G401.6 (cell line): Measurements from ENCODE around the gene GBA3.

ENCODE experiments used
- FAIRE-seq: peaks from 2 replicates; lab custom pipeline; 2012; peaks lifted over from hg19 to GRCh38; lab: Jason Lieb, UNC

Gene GBA3

DNA sequence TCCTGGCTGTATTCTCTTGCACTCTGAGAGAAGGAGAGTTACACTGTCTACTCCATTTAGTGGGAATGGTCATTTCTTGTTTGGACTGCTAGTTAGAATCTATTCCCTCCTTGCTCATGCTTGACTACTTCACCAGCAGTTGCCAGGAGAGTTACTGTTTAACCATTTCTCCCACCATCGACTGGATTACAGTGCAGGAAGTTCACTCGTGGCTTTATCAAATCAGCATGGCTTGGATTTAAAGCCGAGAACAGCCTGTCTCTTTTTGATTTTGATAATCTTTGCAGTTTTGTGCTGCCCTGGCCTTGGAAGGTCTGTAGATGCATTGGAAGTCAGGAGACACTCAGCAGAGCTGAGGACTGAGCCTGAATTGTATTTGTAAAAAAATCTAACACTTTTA is 3.2 kb downstream of the GBA3 start:
- no peak for FAIRE-seq

DNA sequence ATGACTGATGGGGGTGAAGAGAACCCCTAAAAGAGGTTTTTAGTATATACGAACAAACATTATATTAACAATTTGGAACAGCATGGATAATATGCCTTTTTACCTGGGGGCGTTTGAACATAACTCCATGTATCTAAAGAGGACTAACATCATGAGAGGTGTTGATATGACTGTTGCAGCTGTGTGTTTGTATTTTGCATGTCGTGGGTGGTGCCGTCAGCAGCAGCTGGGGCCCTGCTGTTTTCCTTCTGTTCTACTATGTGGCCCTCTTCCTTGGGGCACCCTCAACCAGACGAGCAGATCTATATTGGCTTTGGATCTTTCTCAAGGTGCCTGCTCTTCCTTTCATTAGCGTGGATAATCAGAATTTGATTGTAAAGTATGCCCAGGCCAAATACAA is 11.2 kb downstream of the GBA3 start:
- FAIRE-seq: no peak

DNA sequence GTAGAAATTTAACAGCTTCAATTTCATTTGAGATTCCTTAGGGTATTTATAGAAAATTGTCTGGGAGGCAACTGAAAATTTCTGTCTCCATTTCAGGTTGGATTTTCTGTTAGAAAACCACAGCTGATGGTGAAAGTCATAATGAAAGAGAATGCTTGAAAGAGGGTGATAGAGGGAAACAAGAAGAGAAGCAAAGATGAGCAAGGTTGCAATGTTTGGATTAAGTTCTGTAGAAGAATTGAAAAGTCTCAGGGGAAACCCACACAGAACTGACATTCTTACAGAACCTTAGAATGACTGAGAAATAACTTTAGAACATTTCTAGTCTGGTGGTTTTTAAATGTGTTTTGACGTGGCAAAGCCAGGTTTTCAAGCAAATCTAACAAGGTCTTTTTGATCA is 14.7 kb downstream of the GBA3 start:
- FAIRE-seq: no peak

DNA sequence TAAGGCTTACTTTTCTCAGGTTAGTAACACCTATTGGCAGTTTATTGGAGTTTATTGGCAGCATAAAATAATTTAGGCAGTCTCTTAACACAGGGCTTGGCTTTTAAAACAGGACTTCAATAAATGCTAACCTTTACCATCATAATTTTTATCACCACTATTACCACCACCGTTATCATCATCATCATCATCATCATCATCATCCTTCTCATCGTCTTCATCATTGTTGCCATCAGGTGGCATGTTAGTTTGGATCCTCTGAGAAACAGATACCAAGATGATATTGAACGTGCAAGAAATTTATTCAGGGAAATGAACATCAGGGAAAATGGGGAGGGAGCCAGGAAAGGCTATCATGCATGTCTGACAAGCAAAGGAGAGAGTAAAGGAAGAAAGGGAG is 16.2 kb downstream of the GBA3 start:
- no peak for FAIRE-seq

DNA sequence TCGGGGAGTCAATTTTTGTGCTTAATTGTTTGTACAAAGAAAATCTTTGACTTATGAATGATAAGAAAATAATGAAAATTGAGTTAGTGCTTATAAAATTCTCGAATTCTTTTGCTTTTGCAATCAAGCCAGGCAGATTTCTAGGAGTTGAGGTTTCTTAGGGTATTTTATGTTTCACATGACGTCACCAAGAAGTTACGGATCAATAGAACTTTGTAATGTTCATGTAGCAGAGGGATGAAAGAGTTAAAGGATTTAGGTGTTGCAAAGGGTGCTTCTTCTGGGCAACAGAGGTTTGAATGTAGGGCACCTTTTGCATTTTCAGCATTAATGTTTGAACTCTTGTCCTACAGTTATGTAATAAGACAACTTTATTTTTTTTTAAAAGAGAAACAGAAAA is 19.4 kb downstream of the GBA3 start:
- no peak for FAIRE-seq

DNA sequence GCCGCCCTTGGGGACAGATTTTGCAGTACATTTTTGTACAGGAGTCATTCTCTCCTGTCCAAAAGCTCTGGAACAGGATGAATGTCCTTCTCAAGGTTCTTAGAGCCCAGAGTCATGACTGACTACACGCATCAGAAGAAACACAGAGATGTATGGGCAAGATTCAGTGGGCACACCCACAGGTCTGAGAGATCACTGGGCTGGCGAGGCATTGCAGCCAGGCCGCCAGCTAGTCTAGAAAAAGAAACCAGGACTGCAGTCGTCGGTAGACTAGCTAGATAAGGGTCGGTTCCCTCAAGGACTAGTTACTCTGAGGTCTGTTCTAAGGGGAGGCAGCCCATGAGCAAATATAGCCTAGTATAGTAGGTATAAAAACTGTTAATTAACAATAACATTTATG is 19.8 kb downstream of the GBA3 start:
- FAIRE-seq: no peak

DNA sequence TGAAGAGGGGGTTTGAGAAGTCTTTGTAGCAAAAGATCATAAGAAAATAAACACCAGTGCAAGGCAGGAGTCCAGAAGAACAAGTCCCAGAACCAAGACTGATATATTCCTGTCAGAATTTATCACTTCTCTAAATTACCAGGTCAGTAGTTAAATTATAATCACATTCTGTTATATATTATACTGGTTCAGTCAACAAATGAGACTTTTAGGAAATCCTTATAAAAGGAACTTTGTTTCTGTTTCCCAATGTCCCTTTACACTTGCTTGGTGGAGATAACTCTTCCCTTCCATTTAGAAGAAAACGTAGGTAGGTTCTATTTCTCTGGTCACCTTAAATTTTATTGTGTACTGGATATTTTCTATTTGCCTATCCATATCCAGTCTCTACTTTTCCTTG is 21.1 kb downstream of the GBA3 start:
- no peak for FAIRE-seq

DNA sequence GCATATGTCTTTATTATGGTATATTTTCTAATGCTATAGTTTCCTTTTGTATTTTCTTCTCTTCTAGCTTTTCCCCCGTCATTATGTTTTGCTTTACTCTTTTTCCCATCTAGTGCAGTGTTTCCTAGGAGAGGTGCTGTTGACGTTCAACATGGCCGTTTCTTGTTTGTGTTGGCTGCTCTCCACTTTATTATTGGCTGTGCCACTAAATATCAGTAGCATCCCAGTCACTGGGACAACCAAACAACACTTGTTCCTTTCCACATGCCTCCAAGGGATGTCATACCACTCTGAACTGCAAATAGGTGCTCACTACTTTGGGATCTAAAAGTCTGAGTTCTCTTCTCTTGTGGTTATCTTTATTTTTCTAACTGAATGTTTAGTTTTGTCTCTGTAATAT is 26.5 kb downstream of the GBA3 start:
- FAIRE-seq: no peak

DNA sequence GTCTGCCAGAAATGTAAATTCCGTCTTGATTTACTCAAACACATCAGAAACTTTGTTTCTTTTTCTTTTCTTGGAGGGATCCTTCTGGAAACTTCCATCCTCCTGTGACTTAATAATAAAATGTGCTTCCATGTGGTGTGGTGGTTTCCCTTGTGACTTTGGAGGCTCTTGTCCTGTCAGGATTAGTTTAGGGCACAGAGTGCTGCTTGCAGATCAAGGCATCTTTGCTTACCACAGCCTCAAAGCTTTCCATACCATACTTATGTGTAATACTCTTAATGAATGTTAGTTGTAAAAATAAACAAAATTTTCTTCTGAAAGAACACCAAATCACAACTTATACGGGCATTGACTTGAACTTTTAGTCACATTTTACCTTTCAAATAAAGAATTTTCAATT is 27.4 kb downstream of the GBA3 start:
- FAIRE-seq: no peak

DNA sequence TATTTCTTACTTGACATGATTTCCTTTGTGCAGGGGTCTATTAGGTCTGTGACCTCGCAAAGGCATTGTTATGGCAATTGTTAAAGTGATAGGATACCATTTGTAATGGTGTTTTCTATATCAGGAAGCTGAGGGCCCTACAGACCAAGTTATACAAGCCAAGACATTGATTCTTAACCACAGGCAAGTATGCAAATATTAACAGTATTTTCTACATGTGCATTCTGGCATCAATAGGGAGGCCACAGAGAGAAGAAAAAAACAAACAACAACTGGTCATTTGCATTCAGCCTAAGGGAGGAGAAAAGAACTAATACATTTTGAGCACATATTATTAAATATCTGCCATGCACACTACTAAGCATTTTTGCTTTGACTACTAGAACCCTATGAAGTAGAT is 28.5 kb downstream of the GBA3 start:
- no peak for FAIRE-seq

DNA sequence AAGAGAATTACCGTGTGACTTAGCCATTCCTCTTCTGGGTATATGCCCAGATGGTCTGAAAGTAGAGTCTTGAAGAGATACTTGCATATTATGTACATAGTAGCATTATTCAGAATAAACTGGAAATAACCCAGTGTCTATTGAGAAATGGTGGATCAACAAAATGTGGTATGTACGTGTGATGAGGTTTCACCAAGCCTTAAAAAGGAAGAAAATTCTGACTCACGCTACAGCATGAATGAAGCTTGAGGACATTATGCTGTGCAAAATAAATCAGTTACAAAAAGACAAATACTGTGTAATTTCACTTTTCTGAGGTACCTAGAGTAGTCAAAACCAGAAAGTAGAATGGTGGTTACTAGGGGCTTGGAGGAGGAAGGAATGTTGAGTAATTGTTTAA is 37.3 kb downstream of the GBA3 start:
- no peak for FAIRE-seq

DNA sequence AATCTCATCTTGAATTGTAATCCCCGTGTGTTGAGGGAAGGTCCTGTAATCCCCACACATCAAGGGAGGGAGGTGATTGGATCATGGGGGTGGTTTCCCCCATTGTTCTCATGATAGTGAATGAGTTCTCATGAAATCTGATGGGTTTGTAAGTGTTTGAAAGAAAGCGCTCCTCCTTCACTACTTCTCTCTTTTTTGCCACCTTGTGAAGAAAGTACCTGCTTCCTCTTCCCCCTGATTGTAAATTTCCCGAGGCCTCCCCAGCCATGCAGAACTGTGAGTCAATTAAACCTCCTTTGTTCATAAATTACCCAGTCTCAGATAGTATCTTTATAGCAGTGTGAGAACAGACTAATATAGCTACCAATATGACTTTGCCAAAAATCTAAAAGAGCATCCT is 41.1 kb downstream of the GBA3 start:
- FAIRE-seq: no peak

DNA sequence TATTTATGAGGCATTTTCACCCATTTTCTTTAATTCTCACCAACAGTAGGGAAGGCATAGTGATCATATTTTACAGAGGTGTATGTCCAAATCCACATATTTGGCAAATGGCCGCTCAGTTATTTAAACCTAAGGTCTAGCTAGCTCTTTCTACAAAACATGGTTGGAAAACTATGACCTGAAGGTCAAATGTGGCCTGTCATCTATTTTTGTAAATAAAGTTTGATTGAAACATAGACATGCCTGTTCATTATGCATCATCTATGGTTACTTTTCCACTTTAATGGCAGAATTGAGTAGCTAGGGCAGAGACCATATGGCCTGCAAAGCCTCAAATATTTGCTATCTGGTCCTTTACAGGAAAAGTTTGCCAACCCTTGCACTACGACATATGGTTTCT is 44.2 kb downstream of the GBA3 start:
- no peak for FAIRE-seq

DNA sequence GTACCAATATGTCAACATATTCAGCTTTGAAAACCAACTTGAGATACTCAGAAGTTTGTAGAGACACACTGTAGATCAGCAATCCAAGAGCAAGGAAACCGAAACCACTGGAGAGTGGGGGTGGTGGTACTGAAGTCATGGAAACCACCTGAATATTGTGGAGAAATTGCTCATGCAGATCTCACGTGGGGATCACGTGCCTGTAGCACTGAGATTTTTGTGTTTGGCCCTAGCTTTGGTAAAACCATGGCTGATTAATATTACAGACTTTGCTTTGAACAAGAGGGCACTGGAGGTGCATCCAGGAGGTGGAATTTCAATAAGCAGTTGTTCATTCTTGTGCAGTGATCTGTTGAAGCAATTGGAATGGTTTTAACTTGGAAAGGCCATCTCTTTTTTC is 47.2 kb downstream of the GBA3 start:
- no peak for FAIRE-seq

DNA sequence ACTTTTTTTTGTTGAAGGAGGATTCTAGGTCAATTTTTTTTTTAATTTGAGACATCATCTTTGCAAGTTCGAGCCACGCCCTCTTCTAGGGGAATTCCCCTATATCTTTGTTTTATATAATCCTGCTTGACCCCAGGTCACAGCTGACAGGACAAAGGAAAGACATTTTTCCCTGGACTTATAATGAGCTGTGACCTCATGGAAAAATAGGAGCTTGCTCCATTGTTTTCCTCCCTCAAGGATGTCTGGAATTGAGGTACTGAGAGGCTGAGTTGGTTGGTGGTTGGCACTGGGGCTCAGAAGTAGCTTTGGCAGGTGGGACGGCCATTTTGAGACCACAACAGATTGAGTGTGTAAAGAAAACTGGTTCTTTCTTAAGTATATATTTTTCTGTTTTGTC is 49.0 kb downstream of the GBA3 start:
- no peak for FAIRE-seq

DNA sequence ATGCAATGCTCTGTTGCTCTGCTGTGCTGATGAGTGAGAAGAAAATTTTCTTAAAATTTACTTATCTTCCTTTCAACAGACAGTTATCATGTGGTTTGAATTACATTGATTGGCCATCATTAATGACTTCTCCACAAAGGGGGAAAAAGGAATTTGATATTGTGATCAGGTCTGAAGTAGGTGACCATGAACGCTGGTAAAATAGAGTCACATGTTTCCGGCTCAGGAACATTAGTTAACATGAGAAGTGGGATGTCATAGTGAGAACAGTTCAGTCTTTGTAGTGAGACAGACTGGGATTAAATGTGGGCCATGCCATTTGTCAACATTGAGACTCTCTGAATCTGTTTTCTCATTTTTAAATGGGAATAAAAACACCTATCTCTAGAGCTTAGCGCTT is 50.6 kb downstream of the GBA3 start:
- no peak for FAIRE-seq

DNA sequence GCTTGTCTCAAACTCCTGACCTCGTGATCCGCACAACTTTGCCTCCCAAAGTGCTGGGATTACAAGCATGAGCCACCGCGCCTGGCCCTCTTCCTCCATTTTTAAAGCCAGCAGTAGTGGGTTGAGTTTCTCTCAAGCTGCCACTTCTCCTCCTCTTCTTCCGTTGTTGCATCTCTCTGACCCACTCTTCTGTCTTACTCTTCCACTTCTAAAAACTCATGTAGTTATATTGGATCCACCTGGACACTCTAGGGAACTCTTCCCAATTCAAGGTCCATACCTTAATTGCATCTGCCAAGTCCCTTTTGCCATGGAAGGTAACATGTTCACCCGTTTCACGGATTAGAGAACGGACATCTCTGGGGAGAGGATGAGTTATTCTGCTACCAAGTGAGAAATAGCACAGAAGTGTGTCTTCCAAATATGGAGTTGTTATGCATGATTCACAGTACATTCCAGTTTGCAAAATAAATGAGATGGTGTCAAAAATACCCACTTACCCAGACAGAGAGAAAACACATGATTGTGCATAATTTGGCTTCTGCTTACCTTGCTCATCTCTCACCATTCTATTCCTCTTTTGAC is 51.8 kb downstream of the GBA3 start:
- no peak for FAIRE-seq

DNA sequence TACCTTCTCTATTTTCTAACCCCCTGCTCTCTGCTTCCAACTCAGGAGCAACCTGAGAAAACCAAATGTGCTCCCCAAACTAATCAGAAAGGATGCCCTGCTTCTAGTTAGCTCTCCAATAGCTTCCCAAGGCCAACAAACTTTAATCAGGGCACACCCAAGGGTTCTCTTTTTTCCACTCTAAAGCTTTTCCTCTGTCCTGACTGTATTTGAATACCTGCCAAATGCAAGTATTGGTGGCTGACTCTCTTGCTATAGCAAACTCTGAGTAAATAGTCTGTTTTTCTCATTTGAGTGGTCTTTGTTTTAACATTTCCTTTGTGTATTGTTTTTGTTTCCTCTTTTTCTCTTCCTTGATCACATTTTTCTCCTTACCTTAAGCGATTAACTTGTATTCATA is 52.5 kb downstream of the GBA3 start:
- no peak for FAIRE-seq

DNA sequence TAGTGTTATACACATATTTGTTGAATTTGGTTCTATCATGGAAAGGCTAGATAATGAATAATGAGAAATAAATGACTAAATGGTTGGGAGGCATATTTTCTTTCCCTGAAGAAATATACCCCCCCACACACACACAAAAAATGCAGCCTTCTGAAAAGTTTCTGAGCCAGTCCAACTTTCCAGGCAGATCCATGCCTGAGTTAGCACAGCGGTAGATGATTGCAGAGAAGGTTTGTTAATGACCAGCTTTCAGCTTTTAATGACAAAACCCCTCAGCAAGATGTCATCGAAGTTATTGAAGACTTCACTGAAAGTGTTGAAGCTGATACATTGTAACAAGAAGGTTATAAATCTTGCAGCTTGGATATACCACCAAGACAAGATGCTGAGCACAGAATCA is 61.4 kb downstream of the GBA3 start:
- no peak for FAIRE-seq

DNA sequence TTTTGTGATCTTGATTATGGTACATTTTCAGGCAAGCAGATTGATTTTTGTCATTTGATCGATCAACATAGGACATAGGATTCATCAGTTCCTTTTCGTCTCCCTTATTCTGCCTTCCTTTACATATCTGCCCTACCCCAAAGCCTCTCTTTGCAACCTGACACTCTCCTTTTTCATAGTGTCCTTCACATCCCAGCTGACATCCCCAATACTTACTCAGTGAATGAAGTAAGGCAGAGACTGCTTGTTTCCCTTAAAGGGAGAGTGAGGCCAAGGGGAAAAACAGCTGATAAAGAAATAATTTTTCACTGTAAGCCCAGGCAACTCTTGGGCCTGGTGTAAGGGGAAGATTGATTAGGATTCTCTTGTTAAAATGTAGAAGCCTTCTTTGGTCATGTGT is 69.8 kb downstream of the GBA3 start:
- no peak for FAIRE-seq

DNA sequence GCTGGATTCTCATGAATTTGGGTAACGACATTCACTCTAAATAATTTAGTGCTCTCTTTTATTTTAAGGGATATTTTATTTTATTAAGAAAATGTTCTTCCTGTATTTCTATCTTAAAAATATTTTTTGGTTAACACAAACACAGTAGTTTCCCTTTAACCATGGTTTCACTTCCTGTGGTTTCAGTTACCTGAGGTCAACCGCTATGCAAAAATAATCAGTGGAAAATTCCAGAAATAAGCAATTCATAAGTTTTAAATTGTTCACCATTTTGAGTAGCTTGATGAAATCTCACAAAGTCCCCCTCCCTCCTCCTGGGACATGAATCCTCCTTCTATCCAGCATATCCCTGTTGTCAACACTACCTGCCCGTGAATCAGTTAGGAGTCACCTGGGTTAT is 71.4 kb downstream of the GBA3 start:
- FAIRE-seq: no peak

DNA sequence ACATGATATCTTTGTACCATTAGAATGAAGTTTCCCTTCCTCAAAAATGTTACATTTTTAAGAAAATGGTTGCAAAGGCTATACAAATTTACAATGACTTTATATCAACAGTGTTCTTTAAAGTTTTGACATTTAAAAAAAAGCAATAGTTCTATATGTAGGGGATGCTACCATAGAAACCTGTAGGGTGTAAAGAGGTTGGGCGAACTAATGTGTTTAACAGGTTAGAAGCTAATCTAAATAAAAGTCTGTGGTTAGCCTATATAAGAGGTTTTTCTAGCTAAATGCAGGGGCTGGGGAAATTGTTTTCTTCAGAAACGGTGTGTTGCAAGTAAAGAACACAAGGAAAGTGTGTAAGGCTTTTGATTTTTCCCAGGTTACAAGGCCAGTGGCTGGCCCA is 73.3 kb downstream of the GBA3 start:
- FAIRE-seq: no peak

DNA sequence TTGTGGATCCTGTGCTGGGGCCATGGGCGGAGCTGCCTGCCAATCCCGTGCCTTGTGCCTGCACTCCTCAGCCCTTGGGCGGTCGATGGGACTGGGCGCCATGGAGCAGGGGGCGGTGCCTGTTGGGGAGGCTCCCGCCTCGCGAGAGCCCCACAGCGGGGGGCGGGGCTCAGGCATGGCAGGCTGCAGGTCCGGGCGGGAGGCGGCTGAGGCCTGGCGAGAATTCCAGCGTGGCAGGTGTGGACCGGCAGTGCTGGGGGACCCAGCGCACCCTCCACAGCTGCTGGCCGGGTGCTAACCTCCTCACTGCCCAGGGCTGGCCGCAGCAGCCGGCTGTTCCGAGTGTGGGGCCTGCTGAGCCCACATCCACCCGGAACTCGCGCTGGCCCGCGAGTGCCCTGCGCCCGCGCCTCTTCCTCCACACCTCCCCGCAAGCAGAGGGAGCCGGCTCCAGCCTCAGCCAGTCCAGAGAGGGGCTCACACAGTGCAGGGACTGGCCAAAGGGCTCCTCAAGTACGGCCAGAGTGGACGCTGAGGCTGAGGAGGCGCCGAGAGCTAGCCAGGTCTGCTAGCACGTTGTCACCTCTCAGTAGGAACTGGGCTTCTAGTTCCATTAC is 85.9 kb downstream of the GBA3 start:
- no peak for FAIRE-seq

DNA sequence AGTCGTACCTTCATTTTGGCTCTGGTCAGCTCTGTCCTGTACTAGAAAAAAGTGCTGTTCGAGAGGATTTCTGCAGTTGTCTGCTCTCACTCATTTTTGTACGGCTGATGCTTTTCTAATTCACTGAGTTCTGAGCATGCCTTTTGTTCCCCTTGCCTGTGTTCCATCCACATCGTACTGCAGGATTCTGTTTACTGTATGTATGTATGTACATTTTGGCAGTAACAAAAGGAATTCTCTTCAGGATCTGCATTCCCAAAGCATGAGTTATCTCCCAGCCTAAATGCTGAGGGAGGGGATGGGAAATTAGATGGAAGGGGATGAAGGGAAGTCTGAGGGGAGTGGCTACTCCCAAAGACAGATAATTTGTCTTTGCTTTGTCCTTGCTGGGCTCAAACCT is 87.6 kb downstream of the GBA3 start:
- FAIRE-seq: no peak

DNA sequence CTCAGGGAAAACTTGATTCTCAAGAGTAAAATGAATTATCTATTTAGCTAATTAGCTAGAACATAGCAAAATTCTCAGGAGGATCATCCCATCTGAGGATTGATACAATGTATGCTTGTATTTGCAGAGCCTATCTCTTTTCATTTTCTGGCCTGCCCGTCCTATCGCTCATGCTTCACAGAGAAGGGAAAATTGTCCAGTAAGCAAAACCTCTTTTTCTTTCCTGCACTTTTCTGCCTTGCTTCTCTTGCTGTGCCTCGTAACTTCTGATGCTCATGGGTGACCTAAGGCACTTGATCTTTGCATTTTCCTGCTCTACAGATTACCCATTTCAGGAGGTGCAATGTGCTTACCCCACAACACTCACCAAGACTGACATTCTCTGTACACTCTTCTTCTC is 88.1 kb downstream of the GBA3 start:
- FAIRE-seq: no peak
